ENCODE data around the gene TTLL8.
"Not testable (repeated sequence)": the region's sequence is repeated elsewhere in the genome, so short reads cannot be mapped to it uniquely, and the experiment has no call there.

Gene TTLL8

DNA sequence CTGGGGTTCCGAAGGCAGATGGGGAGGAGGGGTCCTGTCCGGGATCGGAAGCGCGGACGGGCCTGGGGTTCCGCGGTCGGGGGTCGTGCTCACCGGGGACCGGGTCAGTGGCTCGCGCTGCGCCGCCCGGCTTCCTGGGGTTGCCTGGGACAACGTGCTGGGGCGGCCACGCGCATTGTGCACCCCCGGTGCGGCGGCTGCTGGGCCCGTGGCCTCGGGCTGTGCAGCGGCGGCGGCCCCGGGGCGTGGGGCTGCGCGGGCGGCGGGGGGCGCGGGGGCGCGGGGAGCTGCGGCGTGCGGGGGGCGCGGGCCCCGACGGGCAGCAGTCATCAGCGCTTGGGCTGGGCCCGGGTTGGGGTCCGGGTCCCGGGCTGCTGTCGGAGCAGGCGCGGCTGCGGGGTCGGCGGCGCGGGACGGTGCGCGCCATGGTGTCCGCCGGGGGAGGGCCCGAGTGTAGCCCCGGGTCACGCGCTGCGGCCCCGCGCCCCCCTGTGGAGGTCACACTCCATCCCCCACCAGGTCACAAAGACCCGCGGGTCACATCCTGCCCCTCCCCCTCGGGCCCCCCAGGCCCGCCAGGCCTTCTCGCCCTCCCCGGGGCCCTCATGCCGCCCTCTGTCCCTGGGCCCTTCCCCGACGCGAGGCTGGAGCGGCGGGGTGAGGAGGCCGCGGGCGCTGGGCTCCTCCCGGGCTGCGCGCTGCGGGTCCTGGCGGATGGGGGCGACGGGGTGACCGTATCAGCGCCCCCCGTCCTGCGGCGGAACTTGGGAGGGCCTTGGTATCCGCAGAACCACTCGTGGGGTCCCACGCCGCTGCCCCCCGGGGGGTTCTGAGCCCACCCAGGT is at the start of gene TTLL8:
Gene TTLL8 (minus strand): TSS at position 238 of the 845 bp plus-strand sequence.
- DNase-seq = no peak

DNA sequence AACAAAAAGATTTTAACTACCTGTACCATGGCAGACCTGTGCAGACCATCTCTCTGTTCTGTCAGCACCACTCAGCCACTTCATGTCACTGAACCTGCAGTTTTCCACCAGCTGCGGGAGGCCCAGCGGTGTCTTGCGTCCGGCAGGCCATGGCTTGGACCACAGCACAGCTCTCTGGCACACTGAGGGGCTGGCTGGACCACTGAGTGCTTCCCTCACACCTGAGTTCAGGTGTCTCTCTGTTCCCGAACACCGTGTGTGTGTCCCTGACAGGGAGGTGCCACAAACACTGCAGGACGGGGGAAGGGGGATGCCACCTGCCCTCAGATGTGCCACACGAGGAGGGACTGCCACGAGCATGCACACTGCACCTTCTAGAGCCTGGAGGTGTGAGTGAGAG is 49.4 kb upstream of the TTLL8 start:
- DNase-seq = no peak

DNA sequence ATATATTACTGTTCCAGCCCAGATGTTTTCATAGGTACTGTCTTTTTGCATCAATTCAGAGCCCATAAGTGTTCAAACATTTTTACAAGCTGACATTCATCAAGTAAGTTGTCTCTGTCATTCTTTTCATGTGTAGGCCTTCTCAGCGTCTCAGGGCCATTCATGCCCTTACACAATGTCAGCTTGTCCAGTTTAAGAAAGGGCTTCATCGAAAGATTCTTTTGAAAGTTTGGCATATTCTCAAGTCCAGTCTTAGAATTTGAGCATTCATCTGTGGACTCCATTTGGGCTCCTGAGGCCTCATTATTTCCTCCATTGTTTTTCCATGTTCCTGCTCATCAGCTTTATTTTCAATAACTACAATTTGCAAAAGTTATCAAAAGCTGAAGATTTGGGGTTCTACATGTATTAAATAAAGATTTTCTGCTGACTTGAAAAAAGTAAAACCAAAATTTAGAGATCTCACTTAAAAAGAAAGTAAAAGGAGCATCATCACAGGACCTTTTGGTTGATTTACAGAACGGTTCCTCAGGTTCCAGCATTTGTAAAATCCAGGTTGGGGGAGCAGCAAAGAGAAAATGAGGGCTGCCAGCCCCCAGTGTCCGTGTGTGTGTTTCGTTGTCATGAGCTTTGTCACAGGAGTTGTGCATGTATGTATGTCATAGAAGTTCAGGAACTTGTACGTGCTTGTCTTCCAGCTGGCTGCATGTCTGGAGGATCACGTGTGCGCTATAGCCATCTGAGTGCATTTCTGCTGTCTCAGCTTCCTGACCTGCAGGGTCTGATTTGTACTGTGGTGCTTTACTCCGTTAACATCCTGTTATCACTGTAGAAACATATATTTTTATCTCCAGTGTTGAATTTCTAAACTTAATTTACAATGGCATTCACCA is 47.4 kb upstream of the TTLL8 start:
- peak; percentile 42 for DNase-seq

DNA sequence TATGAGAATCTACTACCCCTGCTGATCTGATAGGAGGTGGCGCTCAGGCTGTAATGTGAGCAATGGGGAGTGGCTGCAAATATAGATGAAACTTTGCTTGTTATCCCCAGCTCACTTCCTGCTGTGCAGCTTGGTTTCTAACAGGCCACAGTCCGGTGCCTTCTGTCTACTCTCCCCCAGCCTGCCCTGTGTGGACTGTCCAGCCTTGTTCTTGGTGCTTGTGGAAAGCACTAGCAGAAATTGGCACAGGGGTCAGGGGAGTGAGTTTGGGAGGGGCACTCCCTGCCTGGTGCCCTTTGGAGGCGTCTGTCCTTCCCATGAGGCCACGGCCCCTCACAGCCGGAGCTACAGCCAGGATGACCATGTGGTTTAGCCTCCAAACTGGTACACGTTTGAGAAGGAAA is 46.0 kb upstream of the TTLL8 start:
- no peak for DNase-seq

DNA sequence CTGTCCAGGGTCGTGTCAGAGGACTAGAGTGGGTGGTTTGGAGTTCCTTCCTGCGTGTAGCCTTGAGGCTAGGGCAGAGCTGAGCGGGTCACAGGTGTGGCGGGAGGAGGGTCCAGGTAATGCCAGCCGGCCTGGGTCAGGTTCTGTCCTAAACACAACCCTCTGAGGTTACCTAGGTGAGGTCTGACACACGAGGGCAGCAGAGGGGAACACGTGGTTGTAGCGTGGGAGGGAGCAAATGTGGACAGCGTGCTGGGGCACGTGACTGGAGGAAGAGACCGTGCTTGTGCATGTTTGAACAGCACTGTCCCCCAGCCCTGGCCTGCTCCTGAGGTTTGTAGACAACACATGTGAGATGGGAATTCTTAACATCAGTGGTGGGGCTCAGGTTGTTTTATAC is 44.8 kb upstream of the TTLL8 start:
- DNase-seq = no peak

DNA sequence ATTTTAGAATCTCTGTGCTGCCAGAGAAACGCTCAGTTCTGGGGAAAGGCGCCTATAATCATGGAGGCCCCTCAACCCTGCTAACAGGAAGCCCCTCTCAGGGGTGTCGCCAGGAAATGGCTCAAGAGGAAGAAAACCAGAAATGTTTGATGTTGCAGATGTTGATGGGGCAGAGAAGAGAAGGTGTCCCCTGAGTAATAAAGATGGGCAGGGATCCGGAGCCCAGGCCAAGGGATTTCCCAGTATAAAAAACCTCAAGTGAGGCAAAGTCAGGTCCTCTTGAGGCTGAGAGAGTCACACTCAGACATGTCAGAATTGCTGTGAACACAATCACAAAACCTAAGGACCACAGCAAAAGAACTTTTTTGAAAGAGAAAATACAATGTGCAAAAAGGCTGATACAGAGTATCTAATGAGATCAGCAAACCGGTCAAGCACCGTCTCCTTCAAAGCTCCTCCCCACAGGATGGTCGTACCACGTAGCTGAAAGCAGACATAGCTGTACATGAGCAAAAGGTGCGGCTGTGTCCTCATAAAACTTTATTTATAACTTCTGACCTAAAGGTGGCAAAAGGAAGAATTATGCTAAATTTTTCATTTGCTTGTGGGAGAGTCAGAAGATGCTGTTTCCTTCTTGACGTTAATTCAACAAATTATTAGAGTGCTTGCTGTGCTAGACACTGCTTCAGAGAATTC is 43.9 kb upstream of the TTLL8 start:
- no peak for DNase-seq

DNA sequence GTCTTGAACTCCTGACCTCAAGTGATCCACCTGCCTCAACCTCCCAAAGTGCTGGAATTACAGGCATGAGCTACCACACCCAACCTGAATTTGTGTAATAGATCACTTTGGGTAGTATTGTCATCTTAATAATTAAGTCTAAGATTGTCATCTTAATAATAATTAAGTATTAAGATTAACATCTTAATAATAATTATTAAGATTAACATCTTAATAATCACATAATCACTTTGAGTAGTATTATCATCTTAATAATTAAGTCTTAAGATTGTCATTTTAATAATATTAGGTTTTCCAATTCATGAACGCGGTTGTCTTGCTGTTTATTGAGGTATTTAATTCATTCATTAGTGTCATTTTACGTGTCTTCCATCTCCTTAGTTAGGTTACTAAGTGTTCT is 40.0 kb upstream of the TTLL8 start:
- DNase-seq = no peak

DNA sequence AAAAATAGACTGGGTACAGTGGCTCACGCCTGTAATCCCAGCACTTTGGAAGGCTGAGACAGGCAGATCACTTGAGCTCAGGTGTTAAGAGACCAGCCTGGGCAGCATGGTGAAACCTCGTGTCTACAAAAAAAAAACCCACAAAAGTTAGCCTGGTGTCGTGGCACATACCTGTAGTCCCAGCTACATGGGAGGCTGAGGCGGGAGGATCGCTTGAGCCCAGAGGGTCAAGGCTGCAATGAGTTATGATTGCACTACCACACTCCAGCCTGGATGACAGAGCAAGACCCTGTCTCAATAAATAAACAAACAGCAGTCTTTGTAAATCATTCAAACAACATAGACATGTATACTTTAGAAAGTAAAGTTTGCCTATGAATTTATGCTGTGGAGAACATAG is 34.2 kb upstream of the TTLL8 start:
- no peak for DNase-seq

DNA sequence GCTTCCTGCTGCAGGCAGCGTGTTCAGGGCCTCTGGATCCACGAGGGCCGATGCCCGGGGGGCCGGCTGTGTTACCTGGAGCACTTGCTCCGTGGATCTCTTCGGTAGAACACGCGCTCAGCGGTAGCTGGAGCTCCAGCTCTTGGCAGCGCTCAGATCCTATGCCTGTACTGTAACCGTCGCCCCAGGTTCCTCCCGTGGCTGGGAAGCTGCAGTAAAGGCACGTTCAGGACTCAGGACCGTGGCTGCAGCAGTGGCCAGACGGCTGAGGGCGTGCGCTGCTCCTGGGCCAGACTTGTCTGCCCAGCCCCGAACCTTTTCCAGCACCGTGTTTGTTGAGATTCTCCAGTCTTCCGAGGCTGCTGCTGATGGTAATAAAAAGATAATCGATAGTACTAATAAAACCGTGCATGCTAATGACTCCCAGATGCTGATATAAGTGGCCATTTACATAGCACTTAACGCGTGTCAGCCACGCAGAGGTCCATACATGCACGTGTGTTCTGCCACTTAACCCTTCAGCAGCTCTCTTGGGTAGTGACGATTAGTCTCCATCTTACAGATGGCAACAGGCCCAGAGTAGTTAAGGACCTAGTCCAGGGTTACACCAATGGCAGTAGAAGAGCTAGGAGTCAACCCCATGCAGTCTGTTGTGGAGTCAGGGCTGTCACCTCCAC is 33.1 kb upstream of the TTLL8 start:
- no peak for DNase-seq

DNA sequence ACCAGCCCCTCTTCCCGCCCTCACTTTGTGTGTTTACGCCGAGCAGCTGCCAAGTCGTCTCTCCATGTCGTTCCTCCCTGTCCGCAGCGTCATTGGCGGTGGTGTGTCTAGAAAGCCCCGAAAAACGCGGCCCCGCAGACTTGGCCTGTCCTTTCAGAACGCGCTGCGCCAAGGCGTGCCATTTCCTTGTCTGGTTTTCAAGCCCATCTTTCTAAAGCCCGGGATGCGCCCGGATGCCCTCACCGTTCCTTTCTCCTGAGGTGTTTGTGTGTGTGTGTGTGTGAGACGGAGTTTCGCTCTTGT is 32.3 kb upstream of the TTLL8 start:
- DNase-seq = no peak

DNA sequence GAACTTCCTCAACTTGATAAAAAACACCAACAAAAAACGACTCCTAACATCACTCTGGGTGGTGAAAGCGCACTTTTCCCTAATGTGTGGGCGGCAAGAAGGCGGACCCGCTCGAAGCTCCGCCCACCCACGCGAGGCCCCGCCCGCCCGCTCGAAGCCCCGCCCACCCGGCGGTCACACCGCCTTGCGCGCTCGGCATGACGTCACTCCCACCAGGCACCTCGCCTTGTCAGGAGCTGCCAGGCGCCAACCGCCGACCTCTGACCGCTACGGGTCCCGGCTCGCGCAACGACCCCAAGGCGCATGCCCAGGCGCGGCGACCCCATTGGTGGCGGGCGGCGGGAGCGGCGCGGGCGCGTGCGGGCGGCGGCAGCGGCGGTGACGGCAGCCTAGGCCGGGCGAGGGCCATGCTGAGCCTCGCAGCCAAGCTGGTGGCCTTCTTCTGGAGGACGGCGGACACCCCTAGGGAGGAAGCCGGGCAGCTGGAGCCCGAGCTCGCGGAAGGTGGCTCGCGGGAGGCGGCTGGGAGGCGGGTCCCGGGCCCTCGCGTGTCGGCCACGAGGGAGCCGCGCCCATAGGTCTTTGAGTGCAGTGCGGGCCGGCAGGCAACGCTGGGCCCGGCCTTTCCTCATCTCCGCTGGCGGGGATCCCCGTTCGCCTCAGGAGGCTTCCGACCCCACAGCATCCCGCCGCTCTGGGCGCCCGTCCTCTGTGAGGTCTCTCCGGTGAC is 31.7 kb upstream of the TTLL8 start, which contains the start of gene MOV10L1:
Gene MOV10L1 (plus strand): TSS at position 325 of the 730 bp plus-strand sequence. CDS start 83 bp downstream, at position 408.
- no peak for DNase-seq

DNA sequence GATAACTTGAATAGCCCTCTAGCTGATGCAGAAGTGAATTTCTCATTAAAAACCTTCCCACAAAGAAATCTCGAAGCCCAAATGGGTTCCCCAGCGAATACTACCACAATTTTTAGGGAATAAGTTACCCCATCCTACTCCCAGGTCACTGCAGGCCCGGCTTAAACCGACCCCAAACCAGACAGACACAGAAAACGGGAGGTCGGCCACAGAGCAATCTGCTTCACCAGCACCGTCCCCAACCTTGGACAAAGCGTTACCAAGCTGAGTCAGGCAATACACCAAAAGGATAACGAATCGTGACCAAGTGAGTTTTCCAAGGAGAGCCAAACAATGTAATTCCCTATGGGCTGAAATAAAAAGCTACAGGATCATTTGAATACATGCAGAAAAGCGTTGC is 31.1 kb upstream of the TTLL8 start:
- DNase-seq = no peak

DNA sequence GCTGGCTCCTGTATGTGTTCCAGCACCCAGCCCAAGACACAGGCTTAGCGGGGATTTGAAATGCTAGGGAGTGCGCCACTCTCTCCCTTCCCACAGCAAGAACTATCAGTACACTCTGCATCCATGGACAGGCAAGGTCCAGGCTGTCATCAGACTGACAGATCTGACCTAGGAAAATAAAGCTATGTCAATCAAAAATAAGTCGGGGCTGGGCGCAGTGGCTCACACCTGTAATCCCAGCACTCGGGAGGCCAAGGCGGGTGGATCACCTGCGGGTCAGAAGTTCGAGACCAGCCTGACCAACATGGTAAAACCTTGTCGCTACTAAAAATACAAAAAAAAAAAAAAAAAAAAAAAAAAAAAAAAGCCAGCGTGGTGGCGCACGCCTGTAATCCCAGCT is 30.0 kb upstream of the TTLL8 start:
- DNase-seq = no peak

DNA sequence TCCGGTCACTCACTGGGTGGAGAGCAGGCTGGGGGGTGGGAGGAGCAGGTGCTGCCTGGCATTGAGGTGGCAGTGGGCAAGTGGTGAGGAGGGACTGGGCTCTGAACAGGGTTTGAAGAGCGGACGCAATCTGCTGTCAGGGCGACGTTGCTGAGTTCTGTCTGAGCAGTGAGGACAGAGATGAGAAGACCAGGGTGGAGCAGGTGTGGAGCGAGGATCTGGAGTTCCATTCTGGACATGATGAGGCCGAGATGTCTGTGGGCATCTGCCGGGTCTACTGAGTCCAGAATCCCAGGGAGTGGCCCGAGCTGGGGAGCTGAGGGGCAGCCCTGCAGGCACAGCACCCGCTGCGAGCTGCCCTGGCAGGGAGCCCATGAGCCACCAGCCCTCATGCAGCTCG is 29.5 kb upstream of the TTLL8 start:
- DNase-seq = no peak

DNA sequence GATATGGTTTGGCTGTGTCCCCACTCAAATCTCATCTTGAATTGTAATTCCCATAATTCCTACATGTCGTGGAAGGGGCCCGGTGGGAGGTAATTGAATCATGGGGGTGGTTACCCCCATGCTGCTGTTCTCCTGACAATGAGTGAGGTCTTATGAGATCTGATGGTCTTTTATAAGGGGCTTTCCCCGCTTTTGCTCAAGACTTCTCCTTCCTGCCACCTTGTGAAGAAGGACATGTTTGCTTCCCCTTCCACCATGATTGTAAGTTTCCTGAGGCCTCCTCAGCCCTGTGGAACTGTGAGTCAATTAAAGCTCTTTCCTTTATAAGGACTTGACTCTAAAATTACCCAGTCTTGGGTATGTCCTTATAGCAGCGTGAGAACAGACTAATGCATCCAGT is 28.9 kb upstream of the TTLL8 start:
- DNase-seq = not testable (repeated sequence)

DNA sequence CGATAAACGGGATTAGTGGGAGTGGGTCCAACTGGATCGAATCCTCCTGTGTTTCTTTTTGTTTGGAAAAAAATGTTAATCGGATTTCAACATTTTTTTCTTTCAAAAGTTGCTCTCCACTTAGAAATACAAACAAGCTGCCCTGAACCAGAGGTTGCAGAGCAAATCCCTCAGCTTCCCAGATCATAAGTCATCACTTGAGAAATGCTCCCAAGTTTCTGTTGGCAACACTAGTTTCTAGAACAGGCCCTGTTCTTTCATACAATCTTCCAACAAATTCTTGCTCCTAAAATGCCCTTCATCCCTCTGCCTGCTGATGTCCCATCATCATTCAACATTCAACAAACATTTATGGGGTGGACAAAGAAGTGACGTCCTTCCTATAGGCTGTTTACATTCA is 28.4 kb upstream of the TTLL8 start:
- DNase-seq = no peak

DNA sequence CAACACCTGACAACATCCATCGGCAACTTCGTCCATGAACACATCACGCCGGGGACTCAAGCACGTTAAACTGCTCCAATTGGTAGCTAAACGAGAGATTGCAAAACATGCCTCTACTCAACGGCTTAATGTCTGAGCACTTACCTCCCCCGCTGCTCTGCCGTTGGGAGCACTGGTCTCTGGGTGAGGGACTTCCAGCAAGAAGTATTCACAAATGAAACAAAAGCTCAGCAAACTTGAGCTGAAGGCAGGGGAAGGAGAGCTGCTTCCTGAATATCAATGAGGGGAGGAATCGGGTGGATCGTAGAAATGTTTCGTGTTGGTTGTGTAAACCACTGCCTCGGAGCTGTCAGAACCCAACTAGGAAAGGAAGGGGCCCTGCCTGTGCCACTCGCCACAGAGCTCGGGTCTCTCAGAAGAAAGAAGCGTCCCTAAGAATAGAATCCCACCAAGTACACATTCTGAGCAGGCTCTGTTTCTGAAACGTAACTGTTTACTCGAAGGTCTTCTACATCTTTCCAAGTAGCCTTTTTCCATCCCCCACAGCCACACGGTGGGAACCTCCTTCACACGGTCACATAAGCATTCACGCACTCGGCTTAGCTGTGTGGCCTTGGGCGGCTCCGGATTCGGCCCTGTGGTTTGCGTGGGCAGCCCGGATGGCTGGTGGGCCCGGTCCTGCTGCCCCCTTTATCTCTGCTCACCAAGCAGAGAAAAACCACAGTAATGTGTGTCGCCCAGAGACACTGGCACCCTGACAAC is 27.3 kb upstream of the TTLL8 start, which contains the start of gene MLC1:
Gene MLC1 (minus strand): TSS at position 216 of the 762 bp plus-strand sequence. CDS start 524 bp downstream, outside the sequence.
- DNase-seq = no peak

DNA sequence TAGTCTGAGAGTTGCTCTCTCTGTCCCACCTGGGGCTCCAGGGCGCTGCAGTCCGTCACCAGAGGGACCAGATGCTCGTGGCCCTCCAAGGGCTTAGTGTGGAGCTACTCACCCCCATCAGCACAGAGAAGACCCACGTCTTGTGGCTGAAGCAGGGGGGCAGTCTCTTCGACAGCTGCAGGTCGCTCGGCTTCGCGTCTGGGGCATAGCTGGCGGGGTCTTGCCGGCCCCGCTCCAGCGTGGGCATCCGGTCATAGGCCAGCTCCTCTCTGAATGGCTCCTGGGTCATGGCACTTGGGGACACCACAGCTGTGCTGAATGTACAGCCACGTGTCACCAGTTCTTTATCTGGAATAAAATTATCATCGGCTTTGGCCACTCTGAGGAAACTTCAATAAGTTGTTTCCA is 26.5 kb upstream of the TTLL8 start:
- DNase-seq = no peak

DNA sequence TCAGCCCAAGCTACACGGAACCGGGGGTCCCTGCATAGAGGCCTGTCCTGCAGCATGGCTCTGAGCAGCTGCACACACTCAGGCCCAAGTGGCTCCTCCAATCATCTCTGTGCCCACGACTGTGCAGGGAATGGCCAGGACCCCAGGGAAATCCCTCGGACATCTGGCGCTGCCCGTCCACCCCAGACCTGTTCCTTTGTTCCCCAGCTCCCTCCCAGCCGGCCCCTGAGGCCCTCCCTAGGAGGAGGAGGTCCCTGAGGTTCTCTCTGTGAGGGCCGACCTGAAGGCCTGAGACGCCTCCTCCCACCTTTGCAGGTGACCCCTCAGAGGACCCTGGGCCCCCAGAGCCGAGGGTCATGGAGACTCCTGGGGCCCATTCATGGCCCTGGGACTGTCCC is 26.0 kb upstream of the TTLL8 start:
- DNase-seq = no peak

DNA sequence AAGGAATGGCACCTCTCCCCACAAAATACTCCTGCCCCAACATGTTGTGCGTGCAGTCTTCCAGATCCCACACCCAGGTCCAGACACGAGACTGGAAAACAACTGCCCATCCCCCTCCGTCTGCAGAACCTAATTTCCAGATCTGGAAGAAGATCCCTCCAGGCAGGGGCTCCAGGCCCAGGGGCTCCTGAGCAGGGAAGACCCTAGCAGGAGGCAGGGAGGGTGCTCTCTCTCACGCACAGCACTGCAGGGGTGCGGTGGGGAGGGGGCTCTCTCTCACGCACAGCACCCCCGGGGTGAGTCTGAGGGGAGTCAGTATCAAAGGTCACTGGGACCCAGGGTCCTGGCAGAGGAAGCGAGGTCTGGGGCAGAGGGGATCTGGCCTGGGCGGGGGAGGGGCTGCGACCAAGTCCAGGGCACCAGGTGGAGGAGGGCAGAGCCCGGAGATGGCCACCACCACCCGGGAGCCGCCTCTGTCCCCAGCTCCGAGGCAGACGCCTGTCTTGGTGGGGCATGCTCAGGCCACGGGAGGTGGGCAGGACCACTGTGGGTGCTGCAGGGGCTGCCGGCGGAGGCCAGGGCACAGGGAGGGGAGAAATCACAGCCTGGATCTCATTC is 25.5 kb upstream of the TTLL8 start:
- DNase-seq = no peak

DNA sequence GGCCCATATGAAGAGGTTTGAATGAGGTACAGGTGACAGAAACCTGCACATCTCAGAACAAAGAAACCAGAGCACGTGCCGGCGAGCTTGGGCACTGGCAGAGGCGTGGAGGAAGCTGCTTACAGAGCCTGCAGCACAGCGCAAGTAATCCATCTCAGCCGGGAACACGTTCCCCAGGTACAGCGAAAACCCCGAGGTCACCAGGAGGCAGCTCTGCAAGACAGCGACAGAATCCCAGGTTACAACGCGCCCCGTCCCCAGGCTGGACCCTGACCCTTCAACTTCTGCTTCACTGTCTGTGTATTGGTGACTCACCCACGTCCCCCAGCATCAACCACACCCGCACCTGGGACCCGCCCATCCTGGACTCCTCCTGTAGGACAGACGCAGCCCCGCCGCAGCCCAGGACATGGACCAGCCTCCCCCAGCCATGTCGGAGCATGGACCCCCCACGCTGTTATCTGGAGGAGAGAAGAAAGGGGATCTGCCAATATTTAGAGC is 24.9 kb upstream of the TTLL8 start:
- no peak for DNase-seq
